Endothelial cell (in vitro differentiated cells): ENCODE results near the gene NXN. TPM values are rescaled to one million over a fixed set of nuclear protein-coding genes. Genes with fewer than 3 reads are reported as not detected.

Experiments
- DNase-seq: peaks from one replicate; pipeline ENCODE4 v3.0.0; 2021; ENCODE audit warnings: low spot score
- H3K27ac Mint-ChIP-seq: one replicate; pipeline ENCODE4 v1.8.0; 2021; ENCODE audit warnings: mixed read lengths, inconsistent platforms; ENCODE audit not compliant: unreplicated experiment
- H3K27me3 Mint-ChIP-seq: one replicate; pipeline ENCODE4 v1.8.0; 2021; ENCODE audit warnings: mild to moderate bottlenecking, moderate library complexity, mixed read lengths, inconsistent platforms; ENCODE audit not compliant: unreplicated experiment
- H3K36me3 Mint-ChIP-seq: one replicate; pipeline ENCODE4 v1.8.0; 2021; ENCODE audit warnings: mild to moderate bottlenecking, low read depth, mixed read lengths, inconsistent platforms; ENCODE audit not compliant: unreplicated experiment
- H3K4me1 Mint-ChIP-seq: one replicate; pipeline ENCODE4 v1.8.0; 2021; ENCODE audit warnings: mild to moderate bottlenecking, mixed read lengths, inconsistent platforms; ENCODE audit not compliant: unreplicated experiment
- H3K4me3 Mint-ChIP-seq: one replicate; pipeline ENCODE4 v1.8.0; 2021; ENCODE audit warnings: mild to moderate bottlenecking, mixed read lengths, inconsistent platforms; ENCODE audit not compliant: unreplicated experiment
- H3K9me3 Mint-ChIP-seq: one replicate; pipeline ENCODE4 v1.8.0; 2021; ENCODE audit warnings: mixed read lengths, inconsistent platforms; ENCODE audit not compliant: unreplicated experiment
- CTCF ChIP-seq: fragments of 200-600 bp; sonication (generic); IDR thresholded peaks from one replicate; pipeline ENCODE4 v1.5.0; 2021; ENCODE audit warnings: antibody characterized with exemption; ENCODE audit not compliant: unreplicated experiment
- total RNA-seq: library from RNA; stranded (reverse); fragmentation: NEBNext Ultra II Directional; extraction: Animal tissue kit (Norgen Biotek cat#: 25700); gene quantifications from one replicate; pipeline ENCODE4 v1.2.1, GENCODE V29; 2021; ENCODE audit not compliant: unreplicated experiment

Gene NXN
- total RNA-seq, 1 donor from 2014 or later, result 53.9 TPM

DNA sequence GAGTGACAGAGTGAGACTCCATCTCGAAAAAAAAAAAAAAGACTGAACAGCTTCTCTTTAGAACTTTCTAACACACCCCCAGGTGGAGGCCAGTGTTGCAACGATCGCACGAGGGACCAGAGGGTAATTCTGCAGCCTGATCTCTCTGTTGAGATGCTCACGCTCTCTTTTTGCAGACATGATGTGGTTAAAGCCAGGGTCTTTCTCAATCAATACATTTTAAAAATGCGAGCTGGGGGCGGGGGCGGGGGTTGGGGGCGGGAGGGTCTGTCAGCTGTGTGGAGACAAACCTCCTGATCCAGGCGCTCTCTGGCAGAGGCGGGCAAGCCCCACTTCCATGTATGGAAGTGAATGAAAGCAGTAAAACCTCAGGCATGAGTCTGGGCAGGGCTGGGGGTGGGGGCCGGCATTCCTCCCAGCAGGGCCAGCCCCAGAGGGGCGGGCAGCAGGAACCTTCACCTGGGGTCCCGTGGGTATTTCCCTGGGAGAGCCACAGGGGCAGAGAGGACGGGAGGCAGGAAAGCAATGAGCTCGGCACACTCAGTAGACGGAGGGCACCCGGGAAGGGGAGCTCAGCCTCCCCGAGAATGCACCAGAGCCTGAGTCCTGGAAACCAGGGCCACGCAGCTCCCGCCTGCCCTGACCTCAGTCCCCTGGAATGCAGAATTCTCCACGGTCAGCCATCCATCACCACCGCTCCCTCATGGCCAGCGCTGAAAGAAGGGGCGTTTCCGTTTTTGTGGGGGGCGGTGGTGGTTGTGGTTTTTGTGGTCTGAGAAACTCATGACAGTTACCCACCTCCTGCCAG lies 28.0 kb downstream of the NXN start:
- TF ChIP-seq CTCF, result no peak
- Mint-ChIP-seq H3K36me3 (peaks cover 5% of the 10 kb centered on the region), H3K27me3 (peaks cover 3% of the 10 kb centered on the region), H3K4me1 (peaks cover 16% of the 10 kb centered on the region), H3K4me3 (no peak overlapping the region), H3K9me3 (no peaks in the 10 kb centered on the region), H3K27ac (no peak overlapping the region)
- peak; percentile 43 for DNase-seq

GRCh38 chr17:949623-950303 lies 29.8 kb downstream of the NXN start:
- no peak for TF ChIP-seq CTCF
- Mint-ChIP-seq H3K27me3 (peaks cover 3% of the 10 kb centered on the region), H3K4me3 (no peak overlapping the region), H3K36me3 (peaks cover 5% of the 10 kb centered on the region), H3K27ac (peak overlapping the region; percentile 42), H3K9me3 (no peaks in the 10 kb centered on the region), H3K4me1 (peaks cover 15% of the 10 kb centered on the region)
- DNase-seq, result no peak

- Mint-ChIP-seq H3K36me3 (no peaks in the 10 kb centered on the region), H3K4me1 (peaks cover 16% of the 10 kb centered on the region), H3K27me3 (peaks cover 1% of the 10 kb centered on the region), H3K4me3 (no peak overlapping the region), H3K27ac (no peak overlapping the region), H3K9me3 (no peaks in the 10 kb centered on the region)
- no peak for DNase-seq
- TF ChIP-seq CTCF, result no peak
These were observed 31.2 kb downstream of the NXN start for GRCh38 chr17:948284-948852.

DNA sequence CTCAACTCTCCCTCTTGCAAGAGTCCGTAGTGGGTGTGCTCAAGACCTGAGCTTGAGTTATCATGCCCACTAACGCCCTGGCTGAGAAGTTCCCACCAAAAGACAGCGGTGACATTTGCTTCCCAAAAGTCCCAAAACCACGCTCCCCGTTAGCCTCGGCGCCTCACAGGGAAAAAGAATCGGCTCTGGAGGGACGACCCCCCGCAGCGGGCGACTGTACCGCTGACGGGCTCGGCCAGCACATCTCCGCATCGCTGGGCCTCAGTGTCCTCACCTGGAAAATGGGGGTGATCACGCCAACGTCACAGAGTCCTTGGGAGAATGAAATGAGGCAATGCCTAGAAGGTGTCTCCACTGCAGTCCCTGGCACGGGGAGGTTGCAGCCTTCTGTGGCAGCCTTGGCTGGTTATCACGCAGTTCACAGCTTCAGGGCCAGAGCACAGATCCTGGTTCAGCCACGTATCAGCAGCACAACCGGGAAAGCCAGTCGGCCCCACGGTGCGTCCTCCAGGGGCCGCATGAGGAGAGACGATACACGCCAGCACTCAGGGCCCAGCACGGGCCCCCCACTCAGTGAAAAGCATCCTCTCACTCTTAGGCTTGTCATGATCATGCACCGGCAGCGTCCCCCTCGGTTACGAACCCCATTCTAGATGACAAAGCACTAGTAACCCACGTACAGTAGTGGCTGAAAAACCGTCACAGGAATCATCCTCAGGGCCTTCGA lies 32.9 kb downstream of the NXN start:
- H3K27me3 Mint-ChIP-seq, result no peaks in the 10 kb centered on the region
- no peaks in the 10 kb centered on the region for H3K36me3 Mint-ChIP-seq
- no peaks in the 10 kb centered on the region for H3K9me3 Mint-ChIP-seq
- peaks cover 16% of the 10 kb centered on the region for H3K4me1 Mint-ChIP-seq
- H3K4me3 Mint-ChIP-seq, result no peak overlapping the region
- no peak for TF ChIP-seq CTCF
- no peak overlapping the region for H3K27ac Mint-ChIP-seq
- DNase-seq, result no peak
